Muscle layer of colon (tissue), 2 donors: ENCODE results near the gene IER3.
A peak's percentile ranks its signal among the peaks of the same experiment; 100 is the strongest.

Experiments used
- H3K27ac ChIP-seq: one replicate; pipeline ENCODE4 v1.7.0; 2013; ENCODE audit warnings: low read depth, mild to moderate bottlenecking, low read length, moderate library complexity
- H3K27me3 ChIP-seq, 2 donors: one replicate each; pipeline ENCODE4 v1.7.0; 2013; ENCODE audit warnings: low read length in 2 of 2, mild to moderate bottlenecking in 2 of 2; ENCODE audit not compliant: insufficient read depth in 2 of 2, control insufficient read depth in 1 of 2
- H3K36me3 ChIP-seq: one replicate; pipeline ENCODE4 v1.7.0; 2013; ENCODE audit warnings: mild to moderate bottlenecking, low read length; ENCODE audit not compliant: insufficient read depth
- H3K4me1 ChIP-seq: one replicate; pipeline ENCODE4 v1.7.0; 2013; ENCODE audit warnings: mild to moderate bottlenecking, low read length; ENCODE audit not compliant: insufficient read depth
- H3K4me3 ChIP-seq, 2 donors: one replicate each; pipeline ENCODE4 v1.7.0; 2013; ENCODE audit warnings: low read length in 2 of 2, low read depth in 1 of 2, mild to moderate bottlenecking in 1 of 2, moderate library complexity in 1 of 2
- H3K9ac ChIP-seq: one replicate; pipeline ENCODE4 v1.7.0; 2013; ENCODE audit warnings: low read length
- H3K9me3 ChIP-seq: one replicate; pipeline ENCODE4 v1.7.0; 2013; ENCODE audit warnings: mild to moderate bottlenecking, low read length
- donor health status: abdominal sarcoma.
- donor health status: Adenocarcinoma of cecum.

The IER3 gene

DNA sequence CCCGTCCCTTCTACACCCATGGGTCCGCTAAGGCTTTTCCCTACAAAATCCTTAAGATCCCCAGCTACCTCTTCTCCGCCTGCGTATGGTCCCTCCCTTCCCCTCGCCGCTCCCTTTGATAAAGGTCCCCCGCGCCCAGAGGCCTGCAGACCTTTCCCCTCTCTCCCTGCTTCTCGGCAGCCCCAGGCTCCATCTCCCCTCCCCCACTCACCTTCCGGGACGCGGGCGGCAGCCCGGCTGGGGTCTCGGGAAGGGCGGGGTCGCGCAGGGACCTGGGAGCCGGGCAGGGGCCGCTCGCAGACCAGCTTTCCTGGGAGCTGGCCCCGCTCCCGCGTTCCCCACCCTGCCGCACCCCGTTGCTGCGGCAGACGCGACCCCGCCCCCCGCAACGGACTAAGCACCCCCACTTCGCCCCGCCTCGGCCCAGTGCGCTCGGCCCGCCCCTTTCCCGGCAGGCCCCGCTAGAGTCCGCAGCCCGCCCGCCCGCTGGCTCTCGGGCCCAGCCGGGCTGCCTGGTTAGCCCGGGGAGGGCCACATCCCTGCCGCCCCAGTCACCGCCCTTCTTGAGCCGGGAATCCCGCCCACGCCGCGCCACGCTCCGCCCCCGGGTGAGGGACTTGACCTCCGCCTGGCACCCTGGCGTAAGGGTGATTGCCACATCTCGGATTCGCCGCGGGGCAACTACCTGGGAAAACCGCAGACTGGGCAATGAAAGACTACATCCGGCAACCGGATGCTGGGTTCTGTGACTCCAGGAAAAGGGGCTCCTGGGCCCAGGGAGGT, 1.8 kb downstream of the IER3 start, which contains the start of gene FLOT1:
Gene FLOT1 (minus strand): TSS at position 372 of the 783 bp plus-strand sequence. CDS start 498 bp downstream, outside the sequence.
- Histone ChIP-seq H3K4me1 (peaks cover 33% of the 10 kb centered on the region), H3K9ac (peak within 1 kb of the TSS; percentile 99), H3K4me3 (peak within 1 kb of the TSS; percentile 80 to 97), H3K27me3 (no peaks in the 10 kb centered on the region), H3K9me3 (no peaks in the 10 kb centered on the region), H3K27ac (peak within 1 kb of the TSS; percentile 97), H3K36me3 (peaks cover 41% of the 10 kb centered on the region)

DNA sequence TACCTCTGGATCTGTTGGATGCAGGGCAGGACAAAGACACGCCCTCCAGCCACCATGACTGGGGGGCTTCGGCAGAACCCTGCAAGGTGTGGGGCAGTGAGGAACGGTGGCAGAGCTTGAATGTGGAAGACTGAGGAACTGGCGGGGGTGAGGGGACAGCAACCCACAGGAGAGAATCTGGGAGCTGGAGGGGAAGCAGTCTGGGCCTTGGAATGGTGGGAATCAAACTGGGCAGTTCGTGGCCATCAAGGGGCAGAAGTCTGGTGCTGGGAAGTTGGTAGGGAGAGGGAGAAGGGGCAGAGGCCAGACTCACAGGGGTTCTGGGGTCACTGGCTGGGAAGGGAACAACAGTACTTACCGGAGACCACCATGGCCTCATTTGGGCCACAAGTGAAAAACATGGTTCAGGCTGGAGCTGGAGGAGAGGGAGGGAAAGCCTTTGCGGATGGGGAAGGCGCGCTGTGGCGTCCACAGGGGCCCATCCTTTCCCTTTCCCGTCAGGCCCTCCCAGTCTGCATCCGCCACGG, 2.5 kb downstream of the IER3 start:
- peaks cover 47% of the 10 kb centered on the region for H3K36me3 ChIP-seq
- H3K4me3 ChIP-seq, result peak overlapping the region; percentile 80 to 87
- peak overlapping the region; percentile 97 for H3K27ac ChIP-seq
- peak overlapping the region; percentile 93 for H3K9ac ChIP-seq
- H3K4me1 ChIP-seq, result peaks cover 33% of the 10 kb centered on the region
- no peaks in the 10 kb centered on the region for H3K27me3 ChIP-seq
- no peaks in the 10 kb centered on the region for H3K9me3 ChIP-seq

DNA sequence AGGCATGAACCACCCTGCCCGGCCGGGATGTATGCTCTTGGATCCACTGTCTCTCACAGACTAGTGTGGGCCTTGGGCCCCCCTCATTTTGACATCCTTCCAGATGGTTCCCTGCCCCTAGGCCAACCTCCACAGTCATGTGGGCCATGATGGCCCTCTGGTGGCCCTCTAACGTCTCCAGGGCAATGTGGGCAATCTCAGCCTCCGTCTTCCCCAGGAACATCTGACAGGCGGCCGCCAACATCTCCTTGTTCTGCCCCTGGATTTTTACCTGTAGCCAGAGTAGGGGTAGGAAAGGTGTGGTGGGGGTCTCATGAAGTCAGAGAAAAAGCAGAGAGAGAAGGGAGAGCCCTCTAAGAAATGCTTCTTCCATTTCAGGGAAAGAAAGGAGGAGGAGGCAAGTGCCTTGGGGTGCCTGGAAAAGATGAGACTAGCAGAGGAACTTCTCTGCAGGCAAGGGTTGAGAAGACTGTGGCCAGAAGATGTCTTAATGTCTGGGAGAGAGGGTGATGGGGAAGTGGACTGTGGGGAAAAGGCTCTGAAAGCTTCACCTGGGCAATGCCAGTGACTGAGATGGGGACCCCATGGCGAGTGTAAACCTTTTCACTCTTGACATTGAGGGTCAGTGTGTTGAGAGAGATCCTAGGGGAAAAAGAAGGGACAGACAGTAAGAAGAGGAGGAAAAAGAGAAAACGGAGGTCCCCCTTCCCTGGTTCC, 3.1 kb downstream of the IER3 start:
- peaks cover 50% of the 10 kb centered on the region for H3K36me3 ChIP-seq
- H3K9ac ChIP-seq, result peak overlapping the region; percentile 93
- H3K4me3 ChIP-seq, result peak overlapping the region; percentile 80 to 87
- H3K4me1 ChIP-seq, result peaks cover 33% of the 10 kb centered on the region
- peak overlapping the region; percentile 97 for H3K27ac ChIP-seq
- H3K27me3 ChIP-seq, result no peaks in the 10 kb centered on the region
- H3K9me3 ChIP-seq, result no peaks in the 10 kb centered on the region

DNA sequence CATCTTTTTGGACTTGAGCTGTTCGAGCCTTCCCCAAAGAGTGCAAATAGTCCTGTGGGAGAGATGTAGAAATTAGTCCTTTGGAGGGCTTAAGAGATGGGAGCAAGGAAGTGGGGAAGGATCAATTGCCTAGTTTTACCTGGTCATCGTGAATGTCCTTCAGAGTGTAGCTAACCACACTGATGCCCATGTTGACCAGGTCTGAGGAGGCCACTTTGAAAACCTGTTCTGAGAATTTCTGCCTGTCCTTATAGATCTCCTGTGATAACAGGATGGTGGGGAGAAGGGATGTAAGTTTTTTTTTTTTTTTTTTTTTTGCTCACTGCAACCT, 3.8 kb downstream of the IER3 start:
- no peak overlapping the region for H3K4me3 ChIP-seq
- peak overlapping the region; percentile 93 for H3K9ac ChIP-seq
- no peaks in the 10 kb centered on the region for H3K9me3 ChIP-seq
- H3K4me1 ChIP-seq, result peaks cover 33% of the 10 kb centered on the region
- peak overlapping the region; percentile 50 for H3K27ac ChIP-seq
- H3K27me3 ChIP-seq, result no peaks in the 10 kb centered on the region
- peaks cover 57% of the 10 kb centered on the region for H3K36me3 ChIP-seq

DNA sequence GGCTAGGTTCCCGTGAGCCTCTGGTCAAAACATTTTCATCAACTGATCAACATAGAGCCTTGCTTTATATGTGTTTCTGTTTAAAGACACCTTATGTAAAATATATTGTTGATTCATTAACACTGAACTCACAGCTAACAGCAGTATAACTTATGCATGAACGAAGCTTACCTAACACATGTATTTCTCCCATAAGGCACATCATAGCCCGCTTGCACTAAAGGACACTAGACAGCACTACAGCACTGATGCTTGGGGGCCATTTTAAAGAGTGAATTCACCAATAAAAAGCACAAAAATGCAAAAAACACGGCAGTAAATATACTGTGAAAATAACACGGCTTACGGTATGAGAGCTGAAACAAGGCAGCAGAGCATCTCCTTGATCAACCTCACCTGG, 5.8 kb downstream of the IER3 start:
- H3K36me3 ChIP-seq, result peaks cover 69% of the 10 kb centered on the region
- H3K9me3 ChIP-seq, result no peaks in the 10 kb centered on the region
- H3K4me3 ChIP-seq, result no peak overlapping the region
- no peak overlapping the region for H3K9ac ChIP-seq
- peaks cover 29% of the 10 kb centered on the region for H3K4me1 ChIP-seq
- H3K27me3 ChIP-seq, result no peaks in the 10 kb centered on the region
- no peak overlapping the region for H3K27ac ChIP-seq

DNA sequence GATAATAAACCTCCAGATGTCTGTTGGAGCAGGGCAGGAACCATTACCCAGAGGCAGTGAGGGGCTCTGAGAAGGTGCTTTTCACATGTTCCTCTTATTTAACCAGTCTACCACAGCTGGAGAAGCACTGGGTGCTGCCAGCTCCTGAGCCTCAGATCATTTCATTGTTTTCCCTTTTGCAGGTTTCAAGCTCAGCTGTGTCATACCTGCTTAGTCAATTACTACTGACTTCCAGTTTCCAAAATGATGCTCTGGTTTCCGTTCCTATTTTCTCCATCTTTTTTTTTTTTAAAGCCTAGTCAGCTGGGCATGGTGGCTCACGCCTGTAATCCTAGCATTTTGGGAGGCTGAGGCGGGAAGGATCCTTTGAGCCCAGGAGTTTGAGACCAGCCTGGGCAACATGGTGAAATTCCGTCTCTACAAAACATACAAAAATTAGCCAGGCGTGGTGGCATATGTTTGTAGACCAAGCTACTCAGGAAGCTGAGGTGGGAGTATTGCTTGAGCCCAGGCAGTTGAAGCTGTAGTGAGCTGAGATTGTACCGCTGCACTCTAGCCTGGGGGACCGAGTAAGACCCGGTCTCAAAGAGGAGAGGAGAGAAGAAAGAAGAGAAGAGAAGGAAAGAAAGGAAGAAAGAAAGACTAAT, 8.6 kb downstream of the IER3 start:
- Histone ChIP-seq H3K27me3 (no peaks in the 10 kb centered on the region), H3K4me1 (peaks cover 21% of the 10 kb centered on the region), H3K27ac (no peak overlapping the region), H3K4me3 (no peak overlapping the region), H3K9me3 (no peaks in the 10 kb centered on the region), H3K9ac (no peak overlapping the region), H3K36me3 (peaks cover 85% of the 10 kb centered on the region)

DNA sequence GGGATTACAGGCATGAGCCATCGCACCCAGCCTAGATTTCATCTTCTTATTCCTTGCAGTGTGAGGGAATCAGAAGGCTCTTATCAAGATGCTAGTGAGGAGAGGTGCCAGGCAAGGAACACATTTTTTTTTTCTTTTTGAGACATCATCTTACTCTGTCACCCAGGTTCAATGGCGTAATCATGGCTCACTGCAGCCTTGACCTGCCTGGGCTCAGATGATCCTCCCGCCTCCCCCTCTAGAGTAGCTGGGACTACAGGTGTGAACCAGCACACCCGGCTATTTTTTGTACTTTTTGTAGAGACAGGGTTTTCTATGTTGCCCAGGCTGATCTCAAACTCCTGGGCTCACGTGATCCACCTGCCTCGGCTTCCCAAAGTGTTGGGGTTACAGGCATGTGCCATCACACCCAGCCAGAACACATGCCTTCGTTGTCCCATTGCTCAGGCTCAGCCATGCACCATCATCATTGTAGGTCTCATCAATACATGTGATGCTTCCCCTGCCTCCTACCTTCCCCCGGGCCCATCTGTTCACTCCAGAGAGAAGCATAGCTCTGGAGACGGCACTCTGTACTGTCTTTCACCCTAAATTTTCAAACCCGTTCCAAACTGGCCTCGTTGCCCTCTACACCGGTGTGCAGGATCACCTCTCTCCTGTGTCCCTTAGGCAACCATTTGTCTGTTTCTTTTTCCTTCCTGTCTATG, 12.0 kb downstream of the IER3 start:
- H3K9me3 ChIP-seq, result no peaks in the 10 kb centered on the region
- no peak overlapping the region for H3K4me3 ChIP-seq
- no peak overlapping the region for H3K27ac ChIP-seq
- H3K27me3 ChIP-seq, result no peaks in the 10 kb centered on the region
- H3K4me1 ChIP-seq, result peaks cover 9% of the 10 kb centered on the region
- H3K36me3 ChIP-seq, result peaks cover 78% of the 10 kb centered on the region
- H3K9ac ChIP-seq, result no peak overlapping the region

DNA sequence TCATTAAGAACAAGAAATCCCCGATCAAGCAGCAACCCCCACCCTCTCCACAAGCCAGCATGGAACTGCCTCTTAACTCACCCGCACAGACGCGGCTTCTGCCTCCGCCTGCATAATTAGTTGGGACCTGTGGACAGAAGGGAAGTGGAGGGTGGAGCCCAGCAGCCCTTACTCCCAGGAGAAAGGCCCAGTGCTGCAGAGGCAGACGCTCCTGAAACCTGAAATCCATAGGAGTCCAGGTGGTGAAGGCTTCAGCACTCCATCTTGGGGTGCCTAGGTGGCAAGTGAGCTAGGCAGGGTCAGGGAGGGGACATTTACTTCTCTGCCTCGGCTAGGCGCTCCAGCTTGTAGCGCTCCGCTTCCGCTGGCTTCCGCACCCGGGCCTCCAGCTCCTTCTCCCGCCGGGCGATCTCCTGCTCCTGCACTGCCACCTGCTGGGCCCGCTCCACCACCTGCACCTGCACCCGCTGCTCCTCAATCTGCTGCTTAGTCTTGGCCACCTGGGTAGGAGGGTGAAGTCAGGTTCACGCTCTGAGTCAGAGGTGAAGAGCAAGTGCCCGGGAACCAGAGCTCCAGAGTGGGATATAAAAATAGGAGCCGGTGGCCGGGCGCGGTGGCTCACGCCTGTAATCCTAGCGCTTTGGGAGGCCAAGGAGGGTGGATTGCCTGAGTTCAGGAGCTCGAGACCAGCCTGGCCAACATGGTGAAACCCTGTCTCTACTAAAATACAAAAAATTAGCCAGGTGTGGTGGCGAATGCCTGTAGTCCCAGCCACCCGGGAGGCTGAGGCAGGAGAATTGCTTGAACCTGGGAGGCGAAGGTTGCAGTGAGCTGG, 13.5 kb downstream of the IER3 start:
- peak overlapping the region; percentile 48 for H3K27ac ChIP-seq
- no peak overlapping the region for H3K9ac ChIP-seq
- no peak overlapping the region for H3K4me3 ChIP-seq

DNA sequence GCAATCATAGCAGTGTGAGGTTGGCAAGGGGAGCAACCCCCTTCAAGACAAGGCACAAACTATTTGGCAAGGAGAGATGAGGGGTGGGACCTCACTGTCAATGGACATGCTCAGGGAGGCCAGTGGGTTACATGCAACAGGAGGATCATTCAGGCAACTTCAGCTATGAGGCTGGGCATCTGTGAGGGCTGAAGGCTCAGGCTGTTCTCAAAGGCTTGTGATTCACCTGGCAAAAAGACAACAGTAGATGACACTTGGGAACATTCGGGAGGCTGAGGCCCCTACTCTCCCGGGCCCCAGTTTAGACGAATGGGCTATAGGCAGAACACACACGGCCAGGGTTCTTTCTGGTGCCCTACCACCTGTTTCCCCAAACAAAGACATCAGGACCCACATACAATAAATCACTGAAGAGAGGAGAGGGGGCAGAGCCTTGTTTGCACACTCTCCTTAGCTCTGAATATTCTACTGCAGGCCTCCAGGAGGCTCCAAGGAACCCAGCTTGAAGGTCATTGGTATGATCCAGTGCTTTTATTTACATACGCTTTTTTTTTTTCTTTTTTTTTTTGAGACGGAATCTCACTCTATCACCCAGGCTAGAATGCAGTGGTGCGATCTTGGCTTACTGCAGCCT, 16.3 kb downstream of the IER3 start:
- no peaks in the 10 kb centered on the region for H3K9me3 ChIP-seq
- H3K36me3 ChIP-seq, result peaks cover 85% of the 10 kb centered on the region
- H3K4me1 ChIP-seq, result peaks cover 13% of the 10 kb centered on the region
- peak overlapping the region; percentile 41 for H3K27ac ChIP-seq
- H3K27me3 ChIP-seq, result no peaks in the 10 kb centered on the region
- H3K9ac ChIP-seq, result no peak overlapping the region
- H3K4me3 ChIP-seq, result no peak overlapping the region

More for the DNA sequence above, 13.5 kb downstream of the IER3 start:
- Histone ChIP-seq H3K4me1 (peaks cover 11% of the 10 kb centered on the region), H3K9me3 (no peaks in the 10 kb centered on the region), H3K27me3 (no peaks in the 10 kb centered on the region), H3K36me3 (peaks cover 80% of the 10 kb centered on the region)
